ENCODE data around the gene CPT1C. TPM values are rescaled to one million over a fixed set of nuclear protein-coding genes. Genes with fewer than 3 reads are reported as not detected.

Gene CPT1C
- total RNA-seq, 1 experiment from 2014 or later: 2.6 TPM

- DNase-seq (ENCODE audit: low spot score): no peak
Observed at GRCh38 chr19:49681830-49682229, 9.1 kb upstream of the CPT1C start.

GRCh38 chr19:49682274-49682673 lies 8.6 kb upstream of the CPT1C start:
- no peak for DNase-seq (ENCODE audit: low spot score)

DNA sequence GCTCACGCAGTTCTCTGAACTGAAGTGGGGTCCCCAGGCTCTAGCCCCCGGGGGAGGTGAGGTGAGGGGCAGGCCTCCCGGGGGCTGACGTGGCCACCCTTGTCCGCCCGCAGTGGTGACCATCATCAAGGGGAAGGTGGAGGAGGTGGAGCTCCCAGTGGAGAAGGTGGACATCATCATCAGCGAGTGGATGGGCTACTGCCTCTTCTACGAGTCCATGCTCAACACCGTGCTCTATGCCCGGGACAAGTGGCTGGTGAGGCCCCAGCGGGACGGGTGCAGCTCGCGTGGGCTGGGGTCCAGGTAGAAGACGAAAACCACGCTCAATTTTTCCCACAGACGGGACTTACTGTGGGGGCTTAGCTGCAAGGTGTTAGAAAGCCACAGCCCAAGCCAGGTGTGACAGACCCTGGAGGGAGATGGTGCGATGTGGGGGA lies 7.1 kb upstream of the CPT1C start:
- DNase-seq (ENCODE audit: low spot score): no peak

GRCh38 chr19:49684251-49684982 lies 6.5 kb upstream of the CPT1C start:
- DNase-seq (ENCODE audit: low spot score): no peak

GRCh38 chr19:49684983-49685553 lies 5.8 kb upstream of the CPT1C start:
- DNase-seq (ENCODE audit: low spot score): no peak

DNA sequence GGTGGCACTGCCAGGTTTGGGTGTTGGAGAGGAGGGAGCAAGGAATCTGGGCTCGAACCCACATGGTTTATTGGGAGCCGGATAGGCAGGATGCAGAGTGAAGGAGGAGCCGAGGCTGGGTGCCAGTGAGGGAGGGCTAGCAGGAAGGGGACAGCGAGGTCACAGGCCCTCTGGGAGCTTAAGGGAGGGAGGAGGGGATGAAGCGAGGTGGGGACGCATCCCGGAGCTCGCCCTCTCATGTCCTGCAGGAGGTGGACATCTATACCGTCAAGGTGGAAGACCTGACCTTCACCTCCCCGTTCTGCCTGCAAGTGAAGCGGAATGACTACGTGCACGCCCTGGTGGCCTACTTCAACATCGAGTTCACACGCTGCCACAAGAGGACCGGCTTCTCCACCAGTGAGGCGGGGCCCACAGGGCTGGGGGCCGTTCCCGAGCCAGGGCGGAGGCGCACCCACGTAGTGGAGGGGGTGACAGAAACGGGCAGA lies 5.0 kb upstream of the CPT1C start:
- DNase-seq (ENCODE audit: low spot score): no peak

DNA sequence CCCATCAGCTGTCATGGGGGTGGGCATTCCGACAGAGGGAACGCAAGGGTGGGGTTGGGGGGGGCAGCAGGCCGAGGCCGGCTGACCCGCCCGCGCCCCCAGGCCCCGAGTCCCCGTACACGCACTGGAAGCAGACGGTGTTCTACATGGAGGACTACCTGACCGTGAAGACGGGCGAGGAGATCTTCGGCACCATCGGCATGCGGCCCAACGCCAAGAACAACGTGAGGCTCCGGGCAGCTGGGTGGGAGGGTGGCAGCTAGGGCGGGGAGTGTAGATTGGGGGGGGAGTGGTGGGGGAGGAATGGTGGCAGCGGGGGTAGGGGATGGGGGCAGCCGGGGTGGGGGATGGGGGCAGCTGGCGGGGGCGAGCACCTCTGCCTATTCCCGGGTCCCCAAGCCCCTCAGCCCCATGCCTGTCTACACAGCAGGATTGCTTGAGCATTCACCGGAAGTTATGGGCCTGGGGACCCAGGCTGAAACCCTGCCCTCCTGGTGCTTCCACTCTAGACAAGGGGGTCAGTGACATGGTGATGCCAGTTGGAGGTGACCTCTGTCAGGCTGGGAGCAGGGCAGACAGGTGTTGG lies 4.3 kb upstream of the CPT1C start:
- no peak for DNase-seq (ENCODE audit: low spot score)

DNA sequence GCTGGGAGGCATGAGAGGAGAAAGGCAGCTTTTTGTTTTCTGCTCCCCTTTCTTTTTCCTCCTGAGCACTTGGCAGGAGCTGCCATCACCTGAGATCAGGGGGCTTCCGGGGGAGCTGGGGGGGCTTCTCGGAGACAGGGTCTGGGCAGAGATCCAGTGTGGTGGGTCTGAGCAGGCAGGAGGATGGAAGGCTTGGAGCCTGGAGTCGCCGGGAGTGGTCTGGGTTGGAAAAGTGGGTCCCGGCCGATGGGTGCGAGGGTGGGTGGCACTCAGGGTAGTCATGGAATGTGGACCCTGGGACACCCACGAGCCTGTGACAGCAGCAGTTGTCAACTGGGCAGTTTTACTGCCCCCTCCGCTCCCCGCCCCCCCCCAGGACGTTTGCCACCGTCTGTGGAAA lies 3.8 kb upstream of the CPT1C start:
- no peak for DNase-seq (ENCODE audit: low spot score)

DNA sequence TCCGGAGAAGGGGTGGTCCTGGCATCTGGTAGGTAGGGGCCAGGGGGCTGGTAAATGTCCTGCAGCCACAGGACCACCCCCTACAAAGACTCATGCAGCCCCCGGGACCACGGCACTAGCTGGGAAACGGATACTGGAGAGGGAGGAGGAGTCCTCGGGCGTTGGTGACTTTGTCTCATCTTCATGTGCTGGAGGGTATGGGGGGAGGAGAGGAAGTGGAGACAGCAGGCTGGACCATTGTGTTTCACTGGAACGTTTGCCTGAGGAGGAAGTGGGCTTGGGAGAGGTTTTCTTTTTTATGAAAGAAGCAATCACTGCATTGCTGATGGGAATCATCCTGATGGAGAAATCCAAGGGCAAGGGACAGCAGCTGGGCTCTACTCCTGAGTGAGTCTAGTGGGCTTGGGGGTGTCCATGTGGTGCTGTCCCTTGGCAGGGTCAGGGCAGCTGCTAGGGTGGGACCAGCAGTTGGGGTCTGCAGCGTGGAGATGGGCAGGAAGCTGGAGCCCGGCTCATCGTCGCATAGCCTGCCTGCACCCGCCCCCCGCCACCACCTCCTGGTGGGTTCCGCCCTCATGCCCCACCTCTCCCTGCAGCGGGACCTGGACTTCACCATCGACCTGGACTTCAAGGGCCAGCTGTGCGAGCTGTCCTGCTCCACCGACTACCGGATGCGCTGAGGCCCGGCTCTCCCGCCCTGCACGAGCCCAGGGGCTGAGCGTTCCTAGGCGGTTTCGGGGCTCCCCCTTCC lies 3.2 kb upstream of the CPT1C start:
- DNase-seq (ENCODE audit: low spot score): no peak

DNA sequence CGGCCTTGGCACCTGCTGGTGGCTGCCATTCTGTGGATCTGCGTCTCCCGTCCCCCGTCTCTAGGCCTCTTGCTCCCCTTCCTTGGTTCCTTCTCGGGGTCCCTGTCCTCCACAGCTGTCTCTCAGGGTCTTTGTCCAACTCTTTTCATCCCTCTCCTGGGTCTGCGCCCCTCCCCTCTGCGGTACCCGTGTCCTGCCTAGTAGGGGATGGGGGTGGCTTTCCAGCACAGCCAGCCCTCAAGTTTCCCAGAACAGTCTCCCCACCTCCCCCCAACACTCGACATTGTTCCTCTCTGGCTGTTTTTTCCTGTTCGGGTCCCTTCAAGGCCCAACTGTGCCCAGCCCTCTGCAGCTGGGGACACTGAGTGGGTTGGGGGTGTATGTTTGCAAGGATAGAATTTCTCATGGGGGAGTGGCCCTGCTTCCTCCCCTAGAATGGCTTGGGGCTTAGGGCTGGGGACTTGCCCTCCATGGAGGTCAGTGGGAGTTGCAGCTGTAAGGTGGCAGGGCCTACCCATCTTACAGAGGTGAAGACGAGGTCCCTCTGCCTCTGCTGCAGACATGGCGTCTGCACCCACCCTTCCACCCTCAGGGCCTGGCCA lies 2.3 kb upstream of the CPT1C start:
- no peak for DNase-seq (ENCODE audit: low spot score)

DNA sequence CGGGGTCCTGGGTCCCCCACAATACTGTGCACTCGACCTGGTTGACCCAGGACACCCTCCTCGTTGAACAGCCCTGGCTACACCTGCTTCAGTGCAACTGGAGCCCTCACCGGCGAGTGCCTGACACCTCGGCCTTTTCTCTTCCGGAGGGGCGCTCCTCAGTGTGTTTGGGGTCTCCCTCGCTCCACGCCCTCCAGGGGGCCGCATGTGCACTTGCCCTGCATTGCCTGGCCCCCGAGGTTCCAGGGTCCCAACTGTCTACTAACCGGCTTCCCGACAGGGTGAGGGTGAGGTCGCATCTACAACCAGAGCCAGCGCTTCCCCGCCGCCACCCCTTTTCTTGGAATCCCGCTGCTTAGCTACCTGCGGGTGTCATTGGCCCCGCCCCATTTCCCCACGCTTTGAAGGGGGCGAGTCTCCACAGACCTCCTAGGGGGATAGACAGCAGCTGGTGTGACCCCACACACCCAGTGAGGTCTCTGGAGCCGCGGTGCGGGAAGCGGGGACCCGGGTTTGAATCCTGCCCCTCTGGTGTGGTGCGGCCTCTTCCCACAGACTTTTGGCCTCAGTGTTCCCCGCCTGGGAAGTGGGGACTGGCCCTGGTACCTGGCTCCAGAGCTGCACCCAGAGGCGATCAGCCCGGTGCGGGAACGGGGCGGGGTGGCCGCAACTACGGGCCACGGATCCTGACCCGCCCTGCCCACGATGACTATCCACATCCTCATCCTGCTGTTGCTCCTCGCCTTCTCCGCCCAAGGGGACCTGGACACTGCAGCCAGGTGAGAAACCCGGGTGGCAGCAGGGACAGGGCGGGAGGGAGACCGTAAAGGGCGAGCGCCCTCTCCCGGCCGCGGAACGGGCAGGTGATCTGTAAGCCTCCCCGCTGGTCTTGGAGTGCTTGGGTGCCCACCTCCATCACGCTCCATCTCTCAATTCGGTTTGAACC lies 1.5 kb upstream of the CPT1C start, which contains the start of gene ADM5:
Gene ADM5, plus strand, starts transcription at position 462 of the 946 bp plus-strand sequence. Its CDS starts 244 bp downstream, at position 706.
- DNase-seq (ENCODE audit: low spot score): no peak

DNA sequence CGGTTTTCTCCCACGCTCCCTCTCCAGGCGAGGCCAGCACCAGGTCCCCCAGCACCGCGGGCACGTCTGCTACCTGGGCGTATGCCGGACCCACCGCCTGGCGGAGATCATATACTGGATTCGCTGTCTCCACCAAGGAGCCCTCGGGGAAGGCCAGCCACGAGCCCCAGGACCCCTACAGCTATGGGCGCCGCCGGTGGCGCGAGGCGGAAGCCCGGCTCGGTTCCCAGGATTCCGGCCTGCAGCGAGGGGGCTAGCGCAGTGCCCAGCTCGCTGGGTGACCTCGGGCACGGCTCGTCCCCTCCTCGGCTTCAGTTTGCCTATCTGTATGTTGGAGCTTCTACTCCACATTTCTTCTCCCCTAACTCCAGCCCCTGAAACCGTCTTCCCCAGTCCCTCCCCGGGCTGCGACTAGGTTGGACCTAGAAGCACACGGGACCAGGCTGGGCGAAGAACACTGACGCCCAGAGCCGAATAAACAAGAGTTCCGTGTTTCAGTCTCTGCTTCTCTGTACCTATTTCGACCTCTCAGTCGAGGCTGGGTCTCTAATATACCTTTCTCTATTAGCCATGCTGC lies 749 bp upstream of the CPT1C start:
- DNase-seq (ENCODE audit: low spot score): no peak

- no peak for DNase-seq (ENCODE audit: low spot score)
Observed at GRCh38 chr19:49691243-49692146, 579 bp downstream of the CPT1C start.

DNA sequence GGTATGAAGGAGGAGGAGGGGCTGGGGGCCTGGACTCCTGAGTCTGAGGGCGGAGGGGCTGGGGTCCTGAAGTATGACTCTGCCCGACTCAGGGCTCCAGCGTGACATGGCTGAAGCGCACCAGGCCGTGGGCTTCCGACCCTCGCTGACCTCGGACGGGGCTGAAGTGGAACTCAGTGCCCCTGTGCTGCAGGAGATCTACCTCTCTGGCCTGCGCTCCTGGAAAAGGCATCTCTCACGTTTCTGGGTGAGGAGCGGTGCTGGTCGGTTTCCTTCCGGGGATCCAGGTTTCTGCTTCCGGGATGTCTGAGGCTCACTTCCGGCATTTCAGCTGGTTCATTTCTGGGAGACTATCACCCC lies 1.2 kb downstream of the CPT1C start:
- DNase-seq (ENCODE audit: low spot score): no peak

DNA sequence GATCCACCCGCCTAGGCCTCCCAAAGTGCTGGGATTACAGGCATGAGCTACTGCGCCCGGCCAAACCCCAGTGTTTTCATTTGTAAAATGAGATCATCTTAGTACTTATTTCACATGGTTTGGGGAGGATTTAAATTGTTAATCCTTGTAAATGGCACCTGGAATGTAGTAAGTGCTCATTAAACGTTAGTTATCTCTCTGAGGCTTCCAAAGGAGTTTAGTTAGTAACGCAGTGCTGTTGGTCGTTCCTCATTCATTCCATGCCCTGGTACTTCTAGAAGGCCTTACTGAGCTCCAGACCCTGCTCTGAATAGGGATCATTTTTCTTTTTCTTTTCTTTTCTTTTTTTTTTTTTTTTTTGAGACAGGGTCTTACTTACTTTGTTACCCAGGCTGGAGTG lies 5.2 kb downstream of the CPT1C start:
- no peak for DNase-seq (ENCODE audit: low spot score)

DNA sequence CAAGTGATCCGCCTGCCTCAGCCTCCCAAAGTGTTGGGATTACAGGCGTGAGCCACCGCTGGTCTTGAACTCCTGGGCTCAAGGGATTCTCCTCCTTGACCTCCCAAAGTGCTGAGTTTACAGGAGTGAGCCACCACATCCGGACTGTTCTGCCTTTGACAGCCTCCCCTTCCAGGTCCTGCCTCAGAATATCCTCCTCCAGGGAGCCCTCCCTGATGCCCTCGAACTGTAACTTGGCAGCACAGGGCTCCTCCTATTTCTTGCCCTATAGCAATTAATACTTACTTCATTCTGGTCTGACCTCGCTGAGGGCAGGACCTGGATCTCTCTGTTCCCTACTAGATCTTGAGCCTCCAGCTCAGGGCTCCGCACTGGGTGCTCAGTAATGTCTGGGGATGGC lies 5.9 kb downstream of the CPT1C start:
- no peak for DNase-seq (ENCODE audit: low spot score)

DNA sequence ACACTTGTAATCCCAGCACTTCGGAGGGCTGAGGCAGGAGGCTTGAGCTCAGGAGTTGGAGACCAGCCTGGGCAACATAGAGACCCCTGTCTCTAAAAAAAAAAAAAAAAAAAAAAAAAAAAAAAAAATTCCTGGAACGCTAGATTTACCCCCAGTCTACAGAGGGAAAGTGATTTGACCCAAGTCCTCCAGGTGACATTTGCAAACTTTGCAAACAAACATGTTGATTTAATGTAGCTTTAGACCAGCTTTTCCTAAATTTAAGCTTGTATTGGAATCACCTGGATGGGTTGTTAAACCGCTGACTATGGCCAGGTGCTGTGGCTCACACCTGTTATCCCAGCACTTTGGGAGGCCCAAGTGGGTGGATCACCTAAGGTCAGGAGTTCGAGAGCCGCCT lies 8.4 kb downstream of the CPT1C start:
- DNase-seq (ENCODE audit: low spot score): no peak

- DNase-seq (ENCODE audit: low spot score): no peak
Observed at GRCh38 chr19:49700563-49700962, 9.6 kb downstream of the CPT1C start.

GRCh38 chr19:49701271-49701786 lies 10.4 kb downstream of the CPT1C start:
- DNase-seq (ENCODE audit: low spot score): no peak

Measured in H4 (cell line).